ENCODE measurements around the gene CASR.
A peak's percentile ranks its signal among the peaks of the same experiment; 100 is the strongest.

Gene CASR

GRCh38 chr3:122178711-122179110 is 4.8 kb upstream of the CASR start:
- no peak for FAIRE-seq
- no peak for DNase-seq (ENCODE audit: insufficient read length, low spot score)
- TF ChIP-seq CTCF (IDR thresholded peaks at IDR 0.05; ENCODE audit: insufficient read depth, missing control alignments) = no peak

- no peak for TF ChIP-seq CTCF (IDR thresholded peaks at IDR 0.05; ENCODE audit: insufficient read depth, missing control alignments)
- peak; percentile 18 for DNase-seq (ENCODE audit: insufficient read length, low spot score)
- no peak for FAIRE-seq
Measured at GRCh38 chr3:122183893-122184590, 574 bp downstream of the CASR start.

GRCh38 chr3:122184591-122184929 is 1.1 kb downstream of the CASR start:
- DNase-seq (ENCODE audit: insufficient read length, low spot score) (no peak), FAIRE-seq (no peak)
- TF ChIP-seq CTCF (IDR thresholded peaks at IDR 0.05; ENCODE audit: insufficient read depth, missing control alignments) = no peak

GRCh38 chr3:122186372-122186771 is 2.9 kb downstream of the CASR start:
- no peak for DNase-seq (ENCODE audit: insufficient read length, low spot score)
- TF ChIP-seq CTCF (IDR thresholded peaks at IDR 0.05; ENCODE audit: insufficient read depth, missing control alignments) = no peak
- FAIRE-seq = no peak

GRCh38 chr3:122188737-122189136 is 5.3 kb downstream of the CASR start:
- no peak for TF ChIP-seq CTCF (IDR thresholded peaks at IDR 0.05; ENCODE audit: insufficient read depth, missing control alignments)
- DNase-seq (ENCODE audit: insufficient read length, low spot score) (no peak), FAIRE-seq (no peak)

- DNase-seq (ENCODE audit: insufficient read length, low spot score) (no peak), FAIRE-seq (no peak)
Measured at GRCh38 chr3:122189357-122189756, 5.9 kb downstream of the CASR start.

More at GRCh38 chr3:122189357-122189756, 5.9 kb downstream of the CASR start:
- no peak for TF ChIP-seq CTCF (IDR thresholded peaks at IDR 0.05; ENCODE audit: insufficient read depth, missing control alignments)
